ENCODE data around the gene SLC22A8. TPM values are rescaled to one million over a fixed set of nuclear protein-coding genes. Genes with fewer than 3 reads are reported as not detected.

The SLC22A8 gene
- total and polyA plus RNA-seq, 2 donors = 0.02 TPM; not detected in 1

- Histone ChIP-seq H3K9me3 (ENCODE audit: control insufficient read depth in 2 of 2, insufficient read depth in 1 of 2, low read length in 1 of 2) (no peaks in the 10 kb centered on the region), H3K36me3 (ENCODE audit: control insufficient read depth in 2 of 2, insufficient read depth in 2 of 2, low read length in 1 of 2) (no peaks in the 10 kb centered on the region), H3K27ac (ENCODE audit: low read depth in 1 of 2, low read length in 1 of 2) (no peak overlapping the region), H3K27me3 (ENCODE audit: control insufficient read depth in 2 of 2, insufficient read depth in 1 of 2, low read length in 1 of 2) (peaks cover 0 to 14% of the 10 kb centered on the region in 2 donors), H3K4me1 (ENCODE audit: control insufficient read depth in 2 of 2, insufficient read depth in 2 of 2, low read length in 2 of 2) (no peaks in the 10 kb centered on the region), H3K4me3 (ENCODE audit: low read length in 2 of 2) (no peak overlapping the region)
- no peak for DNase-seq (ENCODE audit: low read depth in 6 of 9, low spot score in 9 of 9)
- WGBS = 92% methylated on average over 5 of the region's 5 CpGs
Observed at GRCh38 chr11:62976109-62976508, 39.5 kb downstream of the SLC22A8 start.

DNA sequence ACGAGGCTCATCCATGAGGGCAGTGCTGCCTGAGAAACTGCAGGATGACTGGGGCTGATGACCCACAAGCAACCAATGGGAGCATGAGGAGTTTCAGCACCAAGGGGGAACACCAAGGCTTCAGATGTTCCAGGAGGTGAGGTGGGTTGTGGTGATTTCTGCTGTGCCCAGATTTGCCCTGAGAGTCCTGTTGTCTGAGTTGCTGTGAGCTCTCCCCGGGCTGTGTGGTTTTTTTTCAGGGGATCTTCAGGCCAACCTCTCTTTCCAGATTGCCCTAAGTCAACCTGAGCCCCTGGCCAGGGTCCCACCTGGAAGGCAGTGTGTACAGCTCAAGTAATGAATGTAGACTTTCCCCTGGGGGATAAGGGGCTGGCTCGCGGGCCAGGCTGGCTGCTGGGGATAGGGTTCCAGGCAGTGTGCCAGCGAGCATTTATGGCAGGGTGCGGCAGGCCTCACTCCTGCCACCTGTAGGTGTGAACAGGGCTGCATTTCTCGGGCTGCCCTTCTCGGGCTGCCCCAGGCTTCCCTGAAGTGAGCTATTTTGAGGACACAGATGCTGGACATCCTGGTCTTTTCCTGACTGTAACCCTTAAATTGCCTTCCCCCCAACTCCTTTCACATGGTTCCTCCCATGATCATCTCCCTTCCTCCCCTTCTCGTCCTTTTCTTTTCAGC lies 40.7 kb downstream of the SLC22A8 start:
- H3K36me3 ChIP-seq (ENCODE audit: control insufficient read depth in 2 of 2, insufficient read depth in 2 of 2, low read length in 1 of 2) = no peaks in the 10 kb centered on the region
- peaks cover 0 to 14% of the 10 kb centered on the region in 2 donors for H3K27me3 ChIP-seq (ENCODE audit: control insufficient read depth in 2 of 2, insufficient read depth in 1 of 2, low read length in 1 of 2)
- H3K4me3 ChIP-seq (ENCODE audit: low read length in 2 of 2) = no peak overlapping the region
- no peaks in the 10 kb centered on the region for H3K9me3 ChIP-seq (ENCODE audit: control insufficient read depth in 2 of 2, insufficient read depth in 1 of 2, low read length in 1 of 2)
- H3K4me1 ChIP-seq (ENCODE audit: control insufficient read depth in 2 of 2, insufficient read depth in 2 of 2, low read length in 2 of 2) = no peaks in the 10 kb centered on the region
- DNase-seq (ENCODE audit: low read depth in 6 of 9, low spot score in 9 of 9) = peak in 1 of 9 donors; percentile 5
- H3K27ac ChIP-seq (ENCODE audit: low read depth in 1 of 2, low read length in 1 of 2) = no peak overlapping the region
- 39% methylated on average over 9 of the region's 9 CpGs for WGBS

GRCh38 chr11:62965574-62965973 lies 50.1 kb downstream of the SLC22A8 start:
- peaks cover 0 to 3% of the 10 kb centered on the region in 2 donors for H3K27me3 ChIP-seq (ENCODE audit: control insufficient read depth in 2 of 2, insufficient read depth in 1 of 2, low read length in 1 of 2)
- no peak for DNase-seq (ENCODE audit: low read depth in 6 of 9, low spot score in 9 of 9)
- no peak overlapping the region for H3K27ac ChIP-seq (ENCODE audit: low read depth in 1 of 2, low read length in 1 of 2)

GRCh38 chr11:62962391-62962790 lies 53.2 kb downstream of the SLC22A8 start:
- Histone ChIP-seq H3K9me3 (ENCODE audit: control insufficient read depth in 2 of 2, insufficient read depth in 1 of 2, low read length in 1 of 2) (no peaks in the 10 kb centered on the region), H3K36me3 (ENCODE audit: control insufficient read depth in 2 of 2, insufficient read depth in 2 of 2, low read length in 1 of 2) (no peaks in the 10 kb centered on the region), H3K27me3 (ENCODE audit: control insufficient read depth in 2 of 2, insufficient read depth in 1 of 2, low read length in 1 of 2) (no peaks in the 10 kb centered on the region), H3K27ac (ENCODE audit: low read depth in 1 of 2, low read length in 1 of 2) (no peak overlapping the region), H3K4me1 (ENCODE audit: control insufficient read depth in 2 of 2, insufficient read depth in 2 of 2, low read length in 2 of 2) (no peaks in the 10 kb centered on the region), H3K4me3 (ENCODE audit: low read length in 2 of 2) (no peak overlapping the region)
- DNase-seq (ENCODE audit: low read depth in 6 of 9, low spot score in 9 of 9) = no peak
- 93% methylated on average over 3 of the region's 3 CpGs for WGBS

More at GRCh38 chr11:62965574-62965973, 50.1 kb downstream of the SLC22A8 start:
- Histone ChIP-seq H3K4me3 (ENCODE audit: low read length in 2 of 2) (no peak overlapping the region), H3K36me3 (ENCODE audit: control insufficient read depth in 2 of 2, insufficient read depth in 2 of 2, low read length in 1 of 2) (no peaks in the 10 kb centered on the region), H3K9me3 (ENCODE audit: control insufficient read depth in 2 of 2, insufficient read depth in 1 of 2, low read length in 1 of 2) (no peaks in the 10 kb centered on the region), H3K4me1 (ENCODE audit: control insufficient read depth in 2 of 2, insufficient read depth in 2 of 2, low read length in 2 of 2) (no peaks in the 10 kb centered on the region)
- 78% methylated on average over 2 of the region's 2 CpGs for WGBS

DNA sequence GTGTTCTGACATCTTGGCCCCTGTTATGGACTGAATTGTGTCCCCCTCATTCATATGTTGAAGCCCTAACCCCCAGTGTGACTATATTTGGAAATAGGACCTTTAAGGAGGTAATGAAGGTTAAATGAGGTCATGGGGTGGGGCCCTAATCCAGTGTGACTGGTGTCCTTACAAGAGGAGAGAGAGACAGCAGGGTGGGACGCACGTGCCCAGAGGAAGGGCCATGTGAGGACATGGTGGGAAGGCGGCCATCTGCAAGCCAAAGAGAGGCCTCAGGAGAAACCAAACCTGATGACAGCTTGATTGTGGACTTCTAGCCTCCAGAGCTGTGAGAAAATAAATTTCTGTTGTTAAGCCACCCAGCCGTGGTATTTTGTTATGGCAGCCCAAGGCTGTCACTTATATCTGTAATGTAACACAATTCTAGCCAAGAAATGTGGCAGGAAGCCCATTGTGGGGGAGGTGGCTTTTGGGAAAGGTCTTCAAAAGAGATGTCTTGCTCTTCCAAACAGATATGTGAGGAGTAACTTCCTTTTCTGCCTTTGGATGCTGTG lies 54.5 kb downstream of the SLC22A8 start:
- DNase-seq (ENCODE audit: low read depth in 6 of 9, low spot score in 9 of 9) = no peak
- no peaks in the 10 kb centered on the region for H3K27me3 ChIP-seq (ENCODE audit: control insufficient read depth in 2 of 2, insufficient read depth in 1 of 2, low read length in 1 of 2)
- no peaks in the 10 kb centered on the region for H3K36me3 ChIP-seq (ENCODE audit: control insufficient read depth in 2 of 2, insufficient read depth in 2 of 2, low read length in 1 of 2)
- H3K27ac ChIP-seq (ENCODE audit: low read depth in 1 of 2, low read length in 1 of 2) = no peak overlapping the region
- WGBS = 94% methylated on average over 4 of the region's 4 CpGs
- H3K9me3 ChIP-seq (ENCODE audit: control insufficient read depth in 2 of 2, insufficient read depth in 1 of 2, low read length in 1 of 2) = no peaks in the 10 kb centered on the region
- H3K4me1 ChIP-seq (ENCODE audit: control insufficient read depth in 2 of 2, insufficient read depth in 2 of 2, low read length in 2 of 2) = no peaks in the 10 kb centered on the region
- H3K4me3 ChIP-seq (ENCODE audit: low read length in 2 of 2) = no peak overlapping the region

DNA sequence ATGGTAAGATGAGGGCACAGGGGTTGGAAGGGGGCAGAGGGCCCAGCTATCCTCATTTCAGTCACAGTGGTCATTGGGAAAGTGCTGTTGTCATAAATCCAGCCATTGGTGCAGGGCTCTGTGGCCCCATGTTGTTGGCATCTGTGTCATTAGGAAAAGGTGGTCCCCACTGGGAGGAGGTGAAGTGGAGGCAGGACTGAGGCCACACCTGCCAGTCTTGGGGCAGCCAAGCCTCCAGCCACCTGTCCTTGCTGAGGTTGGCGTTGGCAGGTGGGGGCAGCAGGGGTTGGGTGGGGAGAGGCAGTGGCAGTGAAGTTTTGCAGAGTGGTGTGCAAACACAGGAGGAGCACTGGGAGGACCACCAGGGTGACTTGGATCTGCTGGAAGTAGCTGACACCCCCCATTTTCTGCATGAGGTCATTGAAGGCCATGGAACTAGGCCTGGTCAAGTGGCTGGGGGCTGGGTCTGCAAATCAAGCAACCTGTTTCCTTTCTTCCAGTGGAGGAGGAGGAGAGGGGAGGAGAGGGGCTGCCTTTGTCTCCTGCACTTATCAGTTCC lies 56.1 kb downstream of the SLC22A8 start:
- no peak for DNase-seq (ENCODE audit: low read depth in 6 of 9, low spot score in 9 of 9)
- no peak overlapping the region for H3K27ac ChIP-seq (ENCODE audit: low read depth in 1 of 2, low read length in 1 of 2)

GRCh38 chr11:62958547-62959421 lies 56.9 kb downstream of the SLC22A8 start:
- Histone ChIP-seq H3K4me1 (ENCODE audit: control insufficient read depth in 2 of 2, insufficient read depth in 2 of 2, low read length in 2 of 2) (no peaks in the 10 kb centered on the region), H3K9me3 (ENCODE audit: control insufficient read depth in 2 of 2, insufficient read depth in 1 of 2, low read length in 1 of 2) (no peaks in the 10 kb centered on the region), H3K27me3 (ENCODE audit: control insufficient read depth in 2 of 2, insufficient read depth in 1 of 2, low read length in 1 of 2) (no peaks in the 10 kb centered on the region), H3K27ac (ENCODE audit: low read depth in 1 of 2, low read length in 1 of 2) (peak overlapping the region in 1 of 2 donors; percentile 1), H3K36me3 (ENCODE audit: control insufficient read depth in 2 of 2, insufficient read depth in 2 of 2, low read length in 1 of 2) (no peaks in the 10 kb centered on the region), H3K4me3 (ENCODE audit: low read length in 2 of 2) (no peak overlapping the region)
- no peak for DNase-seq (ENCODE audit: low read depth in 6 of 9, low spot score in 9 of 9)
- 60% methylated on average over 11 of the region's 11 CpGs for WGBS

More for the DNA sequence above, 56.1 kb downstream of the SLC22A8 start:
- H3K9me3 ChIP-seq (ENCODE audit: control insufficient read depth in 2 of 2, insufficient read depth in 1 of 2, low read length in 1 of 2) = no peaks in the 10 kb centered on the region
- no peaks in the 10 kb centered on the region for H3K27me3 ChIP-seq (ENCODE audit: control insufficient read depth in 2 of 2, insufficient read depth in 1 of 2, low read length in 1 of 2)
- H3K36me3 ChIP-seq (ENCODE audit: control insufficient read depth in 2 of 2, insufficient read depth in 2 of 2, low read length in 1 of 2) = no peaks in the 10 kb centered on the region
- WGBS = 91% methylated on average over 1 of the region's 1 CpG
- no peak overlapping the region for H3K4me3 ChIP-seq (ENCODE audit: low read length in 2 of 2)
- no peaks in the 10 kb centered on the region for H3K4me1 ChIP-seq (ENCODE audit: control insufficient read depth in 2 of 2, insufficient read depth in 2 of 2, low read length in 2 of 2)

DNA sequence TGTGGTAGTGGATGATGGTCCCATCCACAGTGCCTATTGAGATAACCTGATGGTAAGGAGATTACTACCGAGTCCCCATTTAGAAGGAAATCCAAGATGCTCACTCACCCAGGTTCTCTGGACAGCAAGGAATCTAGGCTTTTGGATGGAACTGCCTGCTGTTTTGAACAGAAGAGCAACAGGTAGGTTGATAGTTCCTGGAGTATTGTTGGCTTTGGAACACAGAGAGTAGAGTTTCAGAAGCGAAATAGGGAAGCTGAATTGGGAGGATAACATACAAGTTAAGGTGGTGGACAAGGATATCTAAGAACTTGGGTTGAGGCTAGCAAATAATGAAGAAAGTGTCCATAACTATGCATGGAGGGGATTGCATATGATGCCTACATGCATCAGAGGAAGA lies 58.5 kb downstream of the SLC22A8 start:
- Histone ChIP-seq H3K27me3 (ENCODE audit: control insufficient read depth in 2 of 2, insufficient read depth in 1 of 2, low read length in 1 of 2) (no peaks in the 10 kb centered on the region), H3K27ac (ENCODE audit: low read depth in 1 of 2, low read length in 1 of 2) (no peak overlapping the region), H3K36me3 (ENCODE audit: control insufficient read depth in 2 of 2, insufficient read depth in 2 of 2, low read length in 1 of 2) (no peaks in the 10 kb centered on the region), H3K4me1 (ENCODE audit: control insufficient read depth in 2 of 2, insufficient read depth in 2 of 2, low read length in 2 of 2) (no peaks in the 10 kb centered on the region), H3K4me3 (ENCODE audit: low read length in 2 of 2) (no peak overlapping the region), H3K9me3 (ENCODE audit: control insufficient read depth in 2 of 2, insufficient read depth in 1 of 2, low read length in 1 of 2) (no peaks in the 10 kb centered on the region)
- DNase-seq (ENCODE audit: low read depth in 6 of 9, low spot score in 9 of 9) = no peak
- 97% methylated on average over 2 of the region's 2 CpGs for WGBS

- Histone ChIP-seq H3K27me3 (ENCODE audit: control insufficient read depth in 2 of 2, insufficient read depth in 1 of 2, low read length in 1 of 2) (no peaks in the 10 kb centered on the region), H3K4me1 (ENCODE audit: control insufficient read depth in 2 of 2, insufficient read depth in 2 of 2, low read length in 2 of 2) (no peaks in the 10 kb centered on the region), H3K9me3 (ENCODE audit: control insufficient read depth in 2 of 2, insufficient read depth in 1 of 2, low read length in 1 of 2) (no peaks in the 10 kb centered on the region), H3K36me3 (ENCODE audit: control insufficient read depth in 2 of 2, insufficient read depth in 2 of 2, low read length in 1 of 2) (no peaks in the 10 kb centered on the region), H3K27ac (ENCODE audit: low read depth in 1 of 2, low read length in 1 of 2) (no peak overlapping the region), H3K4me3 (ENCODE audit: low read length in 2 of 2) (no peak overlapping the region)
- DNase-seq (ENCODE audit: low read depth in 6 of 9, low spot score in 9 of 9) = no peak
- WGBS = 86% methylated on average over 5 of the region's 5 CpGs
Observed at GRCh38 chr11:62954478-62954877, 61.2 kb downstream of the SLC22A8 start.
